NB4 (cell line): ENCODE measurements around the gene CFHR3.
A peak's percentile ranks its signal among the peaks of the same experiment; 100 is the strongest.
"Not testable (repeated sequence)": the region's sequence is repeated elsewhere in the genome, so short reads cannot be mapped to it uniquely, and the experiment has no call there.

Source experiments
- DNase-seq: peaks from one replicate; pipeline ENCODE4 v3.0.0; 2010; ENCODE audit warnings: low read depth
- H3K4me3 ChIP-seq: one replicate; pipeline ENCODE4 v1.5.1; 2011; ENCODE audit warnings: mild to moderate bottlenecking, low read depth, low read length, moderate library complexity
- MAX ChIP-seq: IDR thresholded peaks from 2 replicates; pipeline ENCODE4 v1.6.1; 2011; ENCODE audit warnings: low read depth, low read length
- MYC ChIP-seq: IDR thresholded peaks from 2 replicates; pipeline ENCODE4 v1.6.1; 2011; ENCODE audit warnings: low read depth, low read length
- POLR2A ChIP-seq: IDR thresholded peaks from 2 replicates; pipeline ENCODE4 v1.6.1; 2011; ENCODE audit warnings: mild to moderate bottlenecking; ENCODE audit not compliant: insufficient read length; ENCODE audit errors: extremely low read depth
- TF ChIP-seq, protein P1 (sequence below): IDR thresholded peaks from one replicate; pipeline ENCODE4 v1.5.1; 2012; ENCODE audit warnings: low read depth, low read length

CFHR3 gene

GRCh38 chr1:196808529-196809235, 34.0 kb downstream of the CFHR3 start:
- no peak for DNase-seq
- no peak for TF ChIP-seq MAX
- TF ChIP-seq, protein P1, sequence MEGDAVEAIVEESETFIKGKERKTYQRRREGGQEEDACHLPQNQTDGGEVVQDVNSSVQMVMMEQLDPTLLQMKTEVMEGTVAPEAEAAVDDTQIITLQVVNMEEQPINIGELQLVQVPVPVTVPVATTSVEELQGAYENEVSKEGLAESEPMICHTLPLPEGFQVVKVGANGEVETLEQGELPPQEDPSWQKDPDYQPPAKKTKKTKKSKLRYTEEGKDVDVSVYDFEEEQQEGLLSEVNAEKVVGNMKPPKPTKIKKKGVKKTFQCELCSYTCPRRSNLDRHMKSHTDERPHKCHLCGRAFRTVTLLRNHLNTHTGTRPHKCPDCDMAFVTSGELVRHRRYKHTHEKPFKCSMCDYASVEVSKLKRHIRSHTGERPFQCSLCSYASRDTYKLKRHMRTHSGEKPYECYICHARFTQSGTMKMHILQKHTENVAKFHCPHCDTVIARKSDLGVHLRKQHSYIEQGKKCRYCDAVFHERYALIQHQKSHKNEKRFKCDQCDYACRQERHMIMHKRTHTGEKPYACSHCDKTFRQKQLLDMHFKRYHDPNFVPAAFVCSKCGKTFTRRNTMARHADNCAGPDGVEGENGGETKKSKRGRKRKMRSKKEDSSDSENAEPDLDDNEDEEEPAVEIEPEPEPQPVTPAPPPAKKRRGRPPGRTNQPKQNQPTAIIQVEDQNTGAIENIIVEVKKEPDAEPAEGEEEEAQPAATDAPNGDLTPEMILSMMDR = no peak
- no peak for TF ChIP-seq MYC
- TF ChIP-seq POLR2A = no peak
- no peak overlapping the region for H3K4me3 ChIP-seq

GRCh38 chr1:196817442-196817841, 42.8 kb downstream of the CFHR3 start:
- not testable (repeated sequence) for DNase-seq, H3K4me3 ChIP-seq

DNA sequence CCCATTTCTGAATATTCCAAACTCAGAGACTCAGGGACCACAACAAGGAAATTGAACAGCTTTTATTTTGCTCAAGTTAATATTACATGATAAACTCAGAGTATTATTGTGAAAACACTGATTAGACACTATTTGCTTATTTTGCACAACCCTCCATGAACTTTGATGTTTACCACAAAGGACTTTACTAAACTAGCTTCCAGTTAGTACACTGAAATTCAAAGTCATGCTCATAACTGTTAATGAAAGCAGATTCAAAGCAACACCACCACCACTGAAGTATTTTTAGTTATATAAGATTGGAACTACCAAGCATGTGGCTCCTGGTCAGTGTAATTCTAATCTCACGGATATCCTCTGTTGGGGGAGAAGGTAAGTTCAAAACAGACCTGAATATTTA, 44.9 kb downstream of the CFHR3 start, which contains the start of gene CFHR1:
CFHR1 (plus strand) TSS at position 201 of the 400 bp plus-strand sequence; CDS start at position 315, 114 bp downstream.
- not testable (repeated sequence) for DNase-seq, H3K4me3 ChIP-seq

GRCh38 chr1:196827860-196828259, 53.2 kb downstream of the CFHR3 start:
- peak; percentile 50 for DNase-seq
- not testable (repeated sequence) for H3K4me3 ChIP-seq
